ENCODE data around the gene PRODH2. TPM values are rescaled to one million over a fixed set of nuclear protein-coding genes. Genes with fewer than 3 reads are reported as not detected.
A peak's percentile ranks its signal among the peaks of the same experiment; 100 is the strongest.

PRODH2 gene
- total RNA-seq, 1 experiment from 2014 or later = not detected

DNA sequence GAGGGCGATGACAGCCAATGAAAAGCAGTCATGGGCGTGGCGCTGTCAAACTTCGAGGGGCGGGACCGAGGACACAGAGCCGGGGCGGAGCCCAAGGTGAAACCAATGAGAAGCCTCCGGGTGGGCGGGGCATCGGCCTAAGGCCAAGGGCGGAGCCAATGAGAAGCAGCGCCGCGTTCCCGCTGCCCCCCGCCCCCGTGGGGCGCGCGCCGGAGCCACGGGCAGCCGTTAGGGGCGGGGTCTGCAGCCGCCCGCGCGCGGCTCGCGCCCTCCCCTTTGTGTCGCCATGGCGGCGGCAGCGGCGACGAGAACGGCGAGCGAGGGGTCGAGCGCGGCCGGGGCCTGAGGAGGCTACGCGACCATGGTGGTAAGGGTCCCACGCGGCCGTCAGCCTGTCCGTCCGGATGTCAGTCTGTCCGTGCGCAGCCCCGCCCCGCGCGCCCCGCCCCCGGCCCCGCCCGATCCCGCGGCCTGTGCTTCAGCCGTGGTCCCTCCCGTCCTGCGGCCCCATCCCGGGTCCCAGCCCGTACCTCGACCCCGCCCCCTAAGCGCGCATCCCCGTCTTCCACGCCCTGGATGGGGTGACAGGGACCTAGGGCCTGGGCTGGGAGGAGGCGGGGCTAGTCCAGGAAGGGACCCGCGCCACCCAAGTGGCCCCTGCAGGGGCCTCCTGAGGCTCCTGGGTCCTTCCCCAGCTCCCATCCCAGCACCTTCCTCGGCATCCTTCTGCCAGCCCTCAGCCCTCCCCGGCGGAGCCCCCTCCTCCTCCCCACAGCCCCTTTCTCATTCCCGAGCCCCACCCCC, 37.1 kb downstream of the PRODH2 start, which contains the start of gene ARHGAP33:
Gene ARHGAP33, plus strand, starts transcription at position 267 of the 804 bp plus-strand sequence. Its CDS starts 95 bp downstream, at position 362.
- Histone ChIP-seq H3F3A (ENCODE audit: insufficient read depth, low read depth) (peaks cover 18% of the 10 kb centered on the region; the same call in 1 of the 2 replicates), H3K4me1 (replicated peaks; ENCODE audit: insufficient read depth) (no peaks in the 10 kb centered on the region), H3K9me3 (ENCODE audit: insufficient read depth, low read depth) (no peaks in the 10 kb centered on the region), H3K4me3 (peak within 1 kb of the TSS; percentile 57; the same call in 1 of the 2 replicates), H3K79me2 (ENCODE audit: low read depth) (no peaks in the 10 kb centered on the region), H3K36me3 (ENCODE audit: low read depth) (no peaks in the 10 kb centered on the region), H3K9me2 (ENCODE audit: insufficient read depth) (no peaks in the 10 kb centered on the region), H4K20me1 (ENCODE audit: insufficient read depth) (no peaks in the 10 kb centered on the region), H3K27ac (no peak within 1 kb of the TSS), H2AFZ (no peak within 1 kb of the TSS; the same call in 1 of the 2 replicates), H3K4me2 (peak within 1 kb of the TSS; percentile 35), H3K27me3 (ENCODE audit: insufficient read depth, low read depth) (no peaks in the 10 kb centered on the region)
- intact Hi-C loops (cut with micrococcal nuclease; ENCODE audit: unreplicated experiment) = no loop called here
- DNase-seq = peak; percentile 84 to 98
- BruUV-seq (replicated peaks) = no TSS peak
- ChIA-PET CTCF (no interaction called here), POLR2A (ENCODE audit: unreplicated experiment) (no interaction called here)
- no peak for TF ChIP-seq CTCF (conservative IDR thresholded peaks at IDR 0.05)
- no peak for TF ChIP-seq EZH2 (IDR thresholded peaks at IDR 0.05; ENCODE audit: low read depth)

- ChIA-PET CTCF (no interaction called here), POLR2A (ENCODE audit: unreplicated experiment) (no interaction called here)
- H3K9me3 ChIP-seq (ENCODE audit: insufficient read depth, low read depth) = no peaks in the 10 kb centered on the region
- no peaks in the 10 kb centered on the region for H3K4me1 ChIP-seq (replicated peaks; ENCODE audit: insufficient read depth)
- intact Hi-C loops (cut with micrococcal nuclease; ENCODE audit: unreplicated experiment) = no loop called here
- no peaks in the 10 kb centered on the region for H3K36me3 ChIP-seq (ENCODE audit: low read depth)
- no peak for DNase-seq
- H3K27me3 ChIP-seq (ENCODE audit: insufficient read depth, low read depth) = no peaks in the 10 kb centered on the region
- peak overlapping the region; percentile 57; the same call in 1 of the 2 replicates for H3K4me3 ChIP-seq
- H4K20me1 ChIP-seq (ENCODE audit: insufficient read depth) = no peaks in the 10 kb centered on the region
- H3K9me2 ChIP-seq (ENCODE audit: insufficient read depth) = no peaks in the 10 kb centered on the region
- no peak overlapping the region for H3K27ac ChIP-seq
- H2AFZ ChIP-seq = no peak overlapping the region
- BruUV-seq (replicated peaks) = no TSS peak
- peak overlapping the region; percentile 35 for H3K4me2 ChIP-seq
- TF ChIP-seq EZH2 (IDR thresholded peaks at IDR 0.05; ENCODE audit: low read depth) = no peak
- TF ChIP-seq CTCF (conservative IDR thresholded peaks at IDR 0.05) = no peak
- peaks cover 22% of the 10 kb centered on the region; the same call in 1 of the 2 replicates for H3F3A ChIP-seq (ENCODE audit: insufficient read depth, low read depth)
- no peaks in the 10 kb centered on the region for H3K79me2 ChIP-seq (ENCODE audit: low read depth)
These were observed 37.7 kb downstream of the PRODH2 start for GRCh38 chr19:35775046-35775297.

DNA sequence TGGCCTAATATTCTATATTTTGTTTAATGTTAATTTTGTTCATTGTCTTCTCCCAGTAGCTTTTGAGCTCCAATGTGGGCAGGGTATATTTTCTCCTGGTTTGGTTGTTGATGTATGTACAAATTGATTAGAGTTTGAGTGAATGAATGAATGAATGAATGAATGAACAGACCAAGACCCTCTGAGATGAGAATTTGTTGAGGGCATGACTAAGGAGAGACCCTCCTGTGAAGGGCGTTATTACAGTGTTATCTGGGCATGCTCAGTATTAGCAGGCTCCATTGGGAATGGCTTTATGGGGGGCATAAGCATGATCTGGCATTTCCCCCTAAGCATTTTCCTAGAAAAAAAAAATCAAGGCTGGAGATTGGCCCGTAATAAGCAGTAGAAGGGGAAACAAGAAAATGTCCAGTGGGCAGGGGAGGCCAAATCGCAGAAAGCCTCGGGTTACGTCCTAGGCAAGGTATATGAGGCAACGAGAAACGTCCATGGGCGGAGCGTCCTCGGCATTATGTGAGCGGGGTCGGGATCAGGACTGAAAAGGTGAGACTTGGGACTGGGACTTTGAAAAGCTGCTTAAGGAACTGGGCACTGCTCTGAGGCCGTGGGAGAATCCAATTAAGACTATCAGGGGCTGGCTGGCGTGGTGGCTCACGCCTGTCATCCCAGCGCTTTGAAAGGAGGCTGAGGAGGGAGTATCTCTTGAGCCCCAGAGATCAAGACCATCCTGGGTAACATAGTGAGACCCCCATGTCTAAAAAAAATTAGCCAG, 38.2 kb downstream of the PRODH2 start:
- CTCF ChIA-PET = no interaction called here

More for the DNA sequence above, 38.2 kb downstream of the PRODH2 start:
- BruUV-seq (replicated peaks) = no TSS peak
- H3K4me2 ChIP-seq = peak overlapping the region; percentile 35
- no peaks in the 10 kb centered on the region for H3K27me3 ChIP-seq (ENCODE audit: insufficient read depth, low read depth)
- H3K4me1 ChIP-seq (replicated peaks; ENCODE audit: insufficient read depth) = no peaks in the 10 kb centered on the region
- no peak overlapping the region for H3K27ac ChIP-seq
- POLR2A ChIA-PET (ENCODE audit: unreplicated experiment) = interaction anchor here (0.7 kb wide), 2 partner anchors 14 to 105 kb away, joined by 14 to 26 read pairs; no protein-coding TSS in a partner anchor
- H3K4me3 ChIP-seq = peak overlapping the region; percentile 57; the same call in 1 of the 2 replicates
- DNase-seq = no peak
- TF ChIP-seq CTCF (conservative IDR thresholded peaks at IDR 0.05) (no peak), EZH2 (IDR thresholded peaks at IDR 0.05; ENCODE audit: low read depth) (no peak)
- no peaks in the 10 kb centered on the region for H3K36me3 ChIP-seq (ENCODE audit: low read depth)
- no peaks in the 10 kb centered on the region for H3K79me2 ChIP-seq (ENCODE audit: low read depth)
- H3K9me3 ChIP-seq (ENCODE audit: insufficient read depth, low read depth) = no peaks in the 10 kb centered on the region
- no peaks in the 10 kb centered on the region for H3K9me2 ChIP-seq (ENCODE audit: insufficient read depth)
- no peak overlapping the region for H2AFZ ChIP-seq
- intact Hi-C loops (cut with micrococcal nuclease; ENCODE audit: unreplicated experiment) = no loop called here
- H3F3A ChIP-seq (ENCODE audit: insufficient read depth, low read depth) = peaks cover 22% of the 10 kb centered on the region; the same call in 1 of the 2 replicates
- H4K20me1 ChIP-seq (ENCODE audit: insufficient read depth) = no peaks in the 10 kb centered on the region
